HL-60/S4 treated with retinoic acid at 250 ng/mL for 4 days and 3 days (cell line): ENCODE measurements around the gene SEMA4D.

Source experiments
- in situ Hi-C: fragments of 300-500 bp; cut with MboI; formaldehyde crosslinking; loops from 2 replicates; pipeline ENCODE4 v1.7.0; 2022; ENCODE audit warnings: low sequenced_read_pairs

SEMA4D gene

GRCh38 chr9:89436326-89436725, 61.6 kb downstream of the SEMA4D start:
- in situ Hi-C loops: no loop called here

GRCh38 chr9:89435071-89435823, 62.7 kb downstream of the SEMA4D start:
- in situ Hi-C loops: no loop called here

- in situ Hi-C loops: no loop called here
Measured at GRCh38 chr9:89434636-89435035, 63.3 kb downstream of the SEMA4D start.

- in situ Hi-C loops: no loop called here
Measured at GRCh38 chr9:89433826-89434225, 64.1 kb downstream of the SEMA4D start.

- in situ Hi-C loops: no loop called here
Measured at GRCh38 chr9:89432986-89433530, 64.9 kb downstream of the SEMA4D start.

GRCh38 chr9:89431930-89432725, 65.8 kb downstream of the SEMA4D start:
- in situ Hi-C loops: no loop called here

GRCh38 chr9:89430995-89431394, 66.9 kb downstream of the SEMA4D start:
- in situ Hi-C loops: no loop called here

- in situ Hi-C loops: no loop called here
Measured at GRCh38 chr9:89428901-89429890, 68.7 kb downstream of the SEMA4D start.

GRCh38 chr9:89428222-89428761, 69.6 kb downstream of the SEMA4D start:
- in situ Hi-C loops: no loop called here

GRCh38 chr9:89427621-89428221, 70.2 kb downstream of the SEMA4D start:
- in situ Hi-C loops: no loop called here

- in situ Hi-C loops: no loop called here
Measured at GRCh38 chr9:89426384-89426961, 71.4 kb downstream of the SEMA4D start.

- in situ Hi-C loops: no loop called here
Measured at GRCh38 chr9:89425921-89426383, 72.0 kb downstream of the SEMA4D start.

- in situ Hi-C loops: no loop called here
Measured at GRCh38 chr9:89425024-89425805, 72.7 kb downstream of the SEMA4D start.

- in situ Hi-C loops: no loop called here
Measured at GRCh38 chr9:89422151-89422975, 75.5 kb downstream of the SEMA4D start.

GRCh38 chr9:89421595-89421994, 76.3 kb downstream of the SEMA4D start:
- in situ Hi-C loops: no loop called here

GRCh38 chr9:89420397-89421178, 77.3 kb downstream of the SEMA4D start:
- in situ Hi-C loops: no loop called here

GRCh38 chr9:89419978-89420394, 77.9 kb downstream of the SEMA4D start:
- in situ Hi-C loops: no loop called here
